GM10266 (cell line): Measurements from ENCODE around the gene SLC25A33.

Experiments used
- DNase-seq: peaks from one replicate; pipeline ENCODE4 v3.0.0; 2012; ENCODE audit errors: extremely low spot score
- TF ChIP-seq, protein P1 (sequence below): IDR thresholded peaks from 2 replicates; pipeline ENCODE4 v1.5.1; 2012; ENCODE audit warnings: mild to moderate bottlenecking, low read depth; ENCODE audit not compliant: control insufficient read depth, insufficient read depth; ENCODE audit errors: missing control alignments

SLC25A33 gene

DNA sequence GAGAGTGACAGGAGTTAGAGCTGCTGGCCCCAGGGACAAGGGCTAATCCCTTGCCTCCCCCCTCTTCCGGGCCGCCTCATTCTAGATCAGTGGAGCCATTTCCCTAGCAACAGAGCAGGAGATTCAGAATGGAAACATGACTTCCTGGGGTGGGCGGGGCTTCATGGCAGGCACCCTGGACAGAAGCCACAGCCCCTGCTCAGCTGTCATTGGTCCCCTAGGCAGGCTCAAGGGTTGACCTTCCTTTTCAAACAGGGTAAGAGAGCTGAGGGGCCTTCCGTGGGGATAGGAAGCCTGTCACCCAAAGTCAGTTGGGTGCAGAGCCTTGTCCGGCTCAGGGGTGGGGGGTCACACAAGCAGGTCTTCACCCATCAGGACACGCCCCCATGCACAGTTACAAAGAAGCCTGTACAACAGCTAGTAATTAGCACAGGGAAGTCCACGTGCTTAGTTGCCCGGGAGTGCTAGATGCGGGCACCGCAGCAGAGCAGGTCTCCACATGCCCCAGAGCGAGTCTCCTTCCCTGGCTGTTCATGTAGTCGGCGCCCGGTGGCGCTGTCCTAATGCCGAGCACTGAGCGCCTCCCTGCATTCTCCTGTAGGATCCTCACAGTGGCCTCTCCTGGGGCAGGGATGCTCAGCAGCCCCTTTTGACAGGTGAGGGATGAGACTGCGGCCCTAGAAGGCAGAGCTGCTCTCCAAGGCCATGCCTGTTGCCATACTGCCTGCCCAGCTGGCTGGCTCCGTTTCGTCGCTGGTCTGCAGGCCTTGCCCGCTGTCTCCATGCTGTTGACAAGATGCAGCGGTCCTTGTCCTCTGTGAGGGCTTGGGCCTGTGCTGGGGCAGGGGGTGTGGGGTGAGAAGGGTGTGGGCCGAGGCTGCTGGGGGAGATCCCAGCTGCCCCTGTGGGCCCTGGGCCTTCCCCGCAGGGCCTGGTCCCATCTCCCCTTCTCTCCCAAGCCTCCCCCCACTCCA is 54.5 kb downstream of the SLC25A33 start:
- DNase-seq: peak; percentile 91
- TF ChIP-seq, protein P1, sequence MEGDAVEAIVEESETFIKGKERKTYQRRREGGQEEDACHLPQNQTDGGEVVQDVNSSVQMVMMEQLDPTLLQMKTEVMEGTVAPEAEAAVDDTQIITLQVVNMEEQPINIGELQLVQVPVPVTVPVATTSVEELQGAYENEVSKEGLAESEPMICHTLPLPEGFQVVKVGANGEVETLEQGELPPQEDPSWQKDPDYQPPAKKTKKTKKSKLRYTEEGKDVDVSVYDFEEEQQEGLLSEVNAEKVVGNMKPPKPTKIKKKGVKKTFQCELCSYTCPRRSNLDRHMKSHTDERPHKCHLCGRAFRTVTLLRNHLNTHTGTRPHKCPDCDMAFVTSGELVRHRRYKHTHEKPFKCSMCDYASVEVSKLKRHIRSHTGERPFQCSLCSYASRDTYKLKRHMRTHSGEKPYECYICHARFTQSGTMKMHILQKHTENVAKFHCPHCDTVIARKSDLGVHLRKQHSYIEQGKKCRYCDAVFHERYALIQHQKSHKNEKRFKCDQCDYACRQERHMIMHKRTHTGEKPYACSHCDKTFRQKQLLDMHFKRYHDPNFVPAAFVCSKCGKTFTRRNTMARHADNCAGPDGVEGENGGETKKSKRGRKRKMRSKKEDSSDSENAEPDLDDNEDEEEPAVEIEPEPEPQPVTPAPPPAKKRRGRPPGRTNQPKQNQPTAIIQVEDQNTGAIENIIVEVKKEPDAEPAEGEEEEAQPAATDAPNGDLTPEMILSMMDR: no peak

DNA sequence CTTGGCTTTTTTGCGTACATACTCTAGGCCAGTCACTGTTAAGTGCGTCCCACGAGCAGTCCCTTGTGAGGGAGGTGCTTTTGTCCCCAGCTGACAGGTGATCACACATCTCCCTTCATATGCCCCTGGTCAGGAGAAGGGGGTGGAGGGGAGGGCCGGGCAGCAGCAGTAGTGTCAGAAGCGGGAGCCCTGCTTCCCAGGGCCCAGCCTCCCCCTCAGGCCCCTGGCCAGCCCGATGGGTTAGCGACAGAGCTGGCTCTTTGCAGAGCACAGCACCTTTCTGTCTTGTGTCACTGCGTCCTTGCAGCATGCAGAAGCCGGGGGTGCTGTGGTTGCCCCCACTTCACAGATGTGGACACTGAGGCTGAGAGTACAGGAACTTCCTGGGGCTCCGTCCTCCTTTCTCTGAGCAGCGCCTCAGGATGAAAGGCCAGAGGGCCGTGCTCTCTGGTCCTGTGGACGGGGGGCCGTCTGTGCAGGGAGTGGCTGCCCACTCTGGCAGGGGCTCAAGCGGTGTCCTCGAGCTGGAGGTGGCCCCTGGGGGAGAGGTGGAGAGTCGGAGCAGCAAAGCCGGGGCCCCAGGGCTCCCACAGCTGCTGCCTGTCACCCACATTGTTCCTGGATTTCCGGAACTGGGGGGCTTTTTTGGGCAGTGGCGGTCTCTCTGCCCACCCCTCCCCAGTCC is 55.3 kb downstream of the SLC25A33 start:
- DNase-seq: no peak
- TF ChIP-seq, protein P1: no peak

DNA sequence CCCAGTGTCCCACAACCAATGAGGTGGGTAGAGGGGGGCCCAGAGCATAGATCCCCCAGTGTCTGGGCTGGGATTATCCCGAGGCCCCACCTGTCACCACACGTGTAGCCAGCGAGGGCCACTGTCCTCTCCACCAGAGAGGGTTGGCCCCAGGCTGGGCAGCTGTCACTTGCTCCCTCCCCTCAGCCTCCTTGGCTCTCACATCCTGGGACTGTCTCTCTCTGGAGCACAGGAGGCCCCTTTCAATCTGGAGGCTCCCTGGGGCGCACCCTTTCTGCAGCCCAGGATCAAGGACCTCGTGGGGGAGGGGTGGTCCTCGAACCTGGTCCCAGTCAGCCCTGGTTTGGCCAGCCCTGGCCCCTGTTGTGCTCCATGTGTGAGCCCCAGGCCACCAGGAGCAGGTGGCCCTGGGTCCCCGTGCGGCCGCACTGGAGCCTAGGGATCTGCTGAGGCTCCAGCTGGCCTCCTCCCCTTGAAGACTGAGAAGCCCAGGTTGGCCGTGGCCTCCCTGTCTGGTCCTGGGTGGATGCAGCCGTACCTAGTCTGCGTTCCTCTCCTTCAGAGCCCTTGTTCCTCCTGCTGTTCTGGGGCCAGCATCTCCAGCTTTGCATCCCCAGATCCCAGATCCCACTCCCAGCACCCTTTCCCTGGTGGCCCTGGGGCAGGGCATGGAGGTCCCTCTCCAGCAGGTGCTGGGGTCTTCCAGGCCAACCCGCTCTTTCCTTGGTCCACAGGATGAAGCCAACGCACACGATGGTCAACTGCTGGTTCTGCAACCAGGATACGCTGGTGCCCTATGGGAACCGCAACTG is 56.1 kb downstream of the SLC25A33 start:
- DNase-seq: no peak
- TF ChIP-seq, protein P1: no peak

DNA sequence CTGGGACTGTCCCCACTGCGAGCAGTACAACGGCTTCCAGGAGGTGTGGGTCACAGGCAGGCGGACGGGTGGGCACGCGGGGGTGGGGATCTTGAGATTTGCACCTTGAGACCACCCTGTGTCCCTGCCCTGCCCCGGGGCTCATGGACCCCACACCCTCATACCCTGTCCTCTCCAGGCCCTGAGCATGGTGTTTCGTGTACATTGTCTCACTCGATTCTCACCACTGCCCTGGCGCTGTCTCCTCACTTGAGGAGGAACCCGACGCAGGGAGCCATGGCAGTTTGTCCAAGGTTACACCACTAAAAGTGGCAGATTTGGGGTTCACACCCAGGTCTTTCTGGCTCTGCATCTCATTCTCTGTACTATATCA is 56.7 kb downstream of the SLC25A33 start:
- no peak for DNase-seq
- TF ChIP-seq, protein P1: no peak

DNA sequence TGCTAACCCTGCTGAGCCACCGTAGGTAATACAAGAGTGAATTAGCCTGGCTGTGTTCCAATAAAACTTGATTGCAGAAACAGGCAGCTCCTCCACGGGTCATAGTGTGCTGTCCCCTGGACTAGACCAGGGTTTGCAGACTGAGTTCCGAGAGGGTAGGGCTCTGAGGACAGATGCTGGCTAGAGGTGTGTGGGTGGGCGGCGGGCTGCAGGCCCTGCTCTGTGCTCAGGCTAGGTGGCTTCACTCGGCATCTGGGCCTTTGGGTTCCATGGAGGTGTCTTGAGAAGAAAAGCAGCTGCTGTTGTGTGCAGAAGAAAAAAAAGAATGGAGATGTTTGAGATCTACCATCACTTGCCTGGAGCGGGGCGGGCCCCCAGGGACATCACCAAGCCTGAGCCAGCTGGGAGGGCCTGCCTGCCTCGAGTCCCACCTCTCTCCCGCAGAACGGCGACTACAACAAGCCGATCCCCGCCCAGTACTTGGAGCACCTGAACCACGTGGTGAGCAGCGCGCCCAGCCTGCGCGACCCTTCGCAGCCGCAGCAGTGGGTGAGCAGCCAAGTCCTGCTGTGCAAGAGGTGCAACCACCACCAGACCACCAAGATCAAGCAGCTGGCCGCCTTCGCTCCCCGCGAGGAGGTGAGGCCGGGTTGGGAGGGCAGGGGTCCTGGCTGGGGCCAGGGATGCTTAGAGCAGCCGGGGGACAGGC is 57.3 kb downstream of the SLC25A33 start:
- DNase-seq: no peak
- TF ChIP-seq, protein P1: no peak

DNA sequence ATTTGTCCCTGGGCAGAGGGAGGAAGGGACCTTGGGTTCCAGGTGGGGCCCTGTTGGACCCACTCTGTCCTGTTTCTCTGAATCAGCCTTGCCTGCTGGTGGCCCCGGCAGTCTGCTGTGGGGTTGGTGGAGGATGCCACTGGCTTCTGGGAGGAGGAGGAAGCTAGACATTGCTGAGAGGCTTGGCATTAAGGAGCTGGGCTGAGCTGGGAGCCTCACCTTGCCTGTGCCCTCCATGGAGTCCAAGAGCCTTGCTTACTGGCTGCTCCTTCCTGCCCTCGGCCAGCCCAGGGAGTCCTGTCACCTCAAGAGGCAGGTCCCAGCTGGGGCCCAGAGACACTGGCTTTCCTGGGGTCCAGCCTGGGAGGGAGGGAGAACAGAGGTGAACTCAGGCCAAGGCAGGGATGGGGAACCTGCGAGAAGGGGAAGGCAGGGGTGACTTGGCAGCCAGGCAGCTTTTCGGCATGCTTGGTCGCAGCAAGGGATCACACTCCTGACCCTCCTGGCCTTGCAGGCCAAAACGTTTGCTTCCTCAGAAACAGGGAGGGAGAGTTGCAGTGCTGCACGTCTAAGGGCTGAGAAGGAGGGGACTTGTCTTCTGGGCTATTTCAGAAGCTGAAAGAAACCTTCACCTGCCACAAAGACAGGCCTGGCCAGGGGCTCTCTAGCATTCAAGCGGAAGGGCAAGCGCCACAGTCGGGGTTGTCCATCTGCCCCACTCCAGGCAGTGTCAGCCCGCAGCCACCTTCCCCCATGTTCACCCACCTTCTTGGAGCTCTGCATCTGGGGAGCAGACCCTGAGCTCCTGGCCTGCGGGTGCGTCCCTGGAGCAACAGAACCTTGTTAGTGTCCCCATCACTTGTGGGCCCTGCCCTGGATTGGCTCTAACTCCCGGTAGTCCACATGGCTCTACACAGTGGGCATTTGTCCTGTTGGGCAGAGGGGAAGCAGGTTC is 58.4 kb downstream of the SLC25A33 start:
- no peak for DNase-seq
- TF ChIP-seq, protein P1: no peak
